ENCODE results near the gene EEA1.

EEA1 gene

GRCh38 chr12:92899386-92900001, 29.6 kb downstream of the EEA1 start:
- no peak for TF ChIP-seq CTCF (IDR thresholded peaks at IDR 0.05; ENCODE audit: insufficient read depth, low read depth, low read length, missing control alignments)
- peak; percentile 98 for DNase-seq (ENCODE audit: low read depth)
- peak overlapping the region; percentile 34 for H3K4me3 ChIP-seq (ENCODE audit: low read length)

GRCh38 chr12:92898755-92899154, 30.3 kb downstream of the EEA1 start:
- TF ChIP-seq CTCF (IDR thresholded peaks at IDR 0.05; ENCODE audit: insufficient read depth, low read depth, low read length, missing control alignments): no peak
- no peak overlapping the region for H3K4me3 ChIP-seq (ENCODE audit: low read length)
- peak; percentile 51 for DNase-seq (ENCODE audit: low read depth)

- H3K4me3 ChIP-seq (ENCODE audit: low read length): no peak overlapping the region
- TF ChIP-seq CTCF (IDR thresholded peaks at IDR 0.05; ENCODE audit: insufficient read depth, low read depth, low read length, missing control alignments): no peak
- no peak for DNase-seq (ENCODE audit: low read depth)
Observed at GRCh38 chr12:92897844-92898243, 31.3 kb downstream of the EEA1 start.

- no peak for DNase-seq (ENCODE audit: low read depth)
- TF ChIP-seq CTCF (IDR thresholded peaks at IDR 0.05; ENCODE audit: insufficient read depth, low read depth, low read length, missing control alignments): no peak
- no peak overlapping the region for H3K4me3 ChIP-seq (ENCODE audit: low read length)
Observed at GRCh38 chr12:92890601-92891106, 38.4 kb downstream of the EEA1 start.

- H3K4me3 ChIP-seq (ENCODE audit: low read length): no peak overlapping the region
- no peak for TF ChIP-seq CTCF (IDR thresholded peaks at IDR 0.05; ENCODE audit: insufficient read depth, low read depth, low read length, missing control alignments)
- DNase-seq (ENCODE audit: low read depth): no peak
Observed at GRCh38 chr12:92886131-92886530, 43.0 kb downstream of the EEA1 start.

GRCh38 chr12:92879698-92880322, 49.3 kb downstream of the EEA1 start:
- TF ChIP-seq CTCF (IDR thresholded peaks at IDR 0.05; ENCODE audit: insufficient read depth, low read depth, low read length, missing control alignments): no peak
- no peak for DNase-seq (ENCODE audit: low read depth)
- H3K4me3 ChIP-seq (ENCODE audit: low read length): no peak overlapping the region

GRCh38 chr12:92877904-92878303, 51.2 kb downstream of the EEA1 start:
- TF ChIP-seq CTCF (IDR thresholded peaks at IDR 0.05; ENCODE audit: insufficient read depth, low read depth, low read length, missing control alignments): no peak
- no peak for DNase-seq (ENCODE audit: low read depth)
- H3K4me3 ChIP-seq (ENCODE audit: low read length): no peak overlapping the region

Data from epithelial cell of esophagus (primary cell).